Kidney glomerular epithelial cell (primary cell): ENCODE results near the gene SPRR5.

Source experiments
- DNase-seq: peaks from one replicate; lab custom pipeline; 2025; lab: John Stamatoyannopoulos, UW

SPRR5 gene

DNA sequence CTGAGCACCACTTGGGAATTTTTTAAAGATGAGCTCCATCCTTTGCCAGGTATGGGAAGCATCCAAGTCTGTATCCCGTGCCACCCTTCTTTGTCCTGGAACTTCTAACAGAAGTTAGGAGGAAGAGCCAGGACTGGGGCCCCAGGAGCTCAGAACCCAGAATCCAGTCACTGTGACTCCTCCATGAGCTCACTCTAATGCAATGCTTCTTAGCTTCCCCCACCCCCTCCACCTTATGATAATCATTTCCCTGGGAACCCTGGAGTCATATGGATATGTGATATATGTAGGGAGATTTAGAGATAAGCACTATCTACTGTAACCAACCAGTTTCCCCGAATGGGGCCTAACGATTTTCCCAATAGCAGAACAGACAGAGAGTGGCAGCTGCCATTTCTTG lies 758 bp upstream of the SPRR5 start:
- no peak for DNase-seq

DNA sequence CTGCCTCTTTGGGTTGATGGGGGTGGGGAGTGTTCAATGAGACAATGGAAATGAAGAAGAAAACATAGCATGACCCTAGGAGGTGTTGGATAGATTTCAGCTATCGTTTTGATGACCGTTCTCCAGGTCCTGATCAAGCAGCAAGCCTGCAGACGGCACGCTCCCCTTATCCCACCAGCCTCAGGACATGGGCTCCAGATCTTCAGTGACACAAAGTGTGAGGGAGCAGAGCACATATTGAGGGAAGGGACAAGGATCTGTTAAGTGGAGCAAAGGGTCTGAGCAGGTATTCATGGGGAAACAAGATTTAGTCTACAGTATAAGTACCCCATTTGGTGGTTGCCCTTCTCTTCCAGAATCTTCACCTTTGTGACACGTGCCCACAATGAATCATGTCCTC lies 4.7 kb downstream of the SPRR5 start:
- DNase-seq, result no peak

DNA sequence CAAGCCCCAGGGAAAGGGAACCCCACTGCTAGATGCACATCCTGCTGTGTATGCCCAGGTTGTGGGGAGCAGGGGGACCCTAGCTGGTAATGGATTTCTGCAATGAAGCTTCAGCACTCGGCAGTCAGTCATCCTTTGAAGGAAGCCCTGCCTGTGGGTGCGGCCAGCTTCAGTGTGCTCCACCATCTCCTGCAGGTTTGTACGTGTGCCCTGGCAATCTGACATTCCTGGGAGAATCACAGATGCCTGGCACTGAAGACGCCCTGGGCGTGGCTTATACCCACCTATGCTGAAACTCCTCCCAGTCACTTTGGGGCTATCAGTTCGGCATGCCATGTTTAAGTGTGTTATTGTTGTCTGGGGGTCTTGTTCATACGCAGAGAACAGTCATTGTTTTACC lies 6.8 kb downstream of the SPRR5 start:
- no peak for DNase-seq

DNA sequence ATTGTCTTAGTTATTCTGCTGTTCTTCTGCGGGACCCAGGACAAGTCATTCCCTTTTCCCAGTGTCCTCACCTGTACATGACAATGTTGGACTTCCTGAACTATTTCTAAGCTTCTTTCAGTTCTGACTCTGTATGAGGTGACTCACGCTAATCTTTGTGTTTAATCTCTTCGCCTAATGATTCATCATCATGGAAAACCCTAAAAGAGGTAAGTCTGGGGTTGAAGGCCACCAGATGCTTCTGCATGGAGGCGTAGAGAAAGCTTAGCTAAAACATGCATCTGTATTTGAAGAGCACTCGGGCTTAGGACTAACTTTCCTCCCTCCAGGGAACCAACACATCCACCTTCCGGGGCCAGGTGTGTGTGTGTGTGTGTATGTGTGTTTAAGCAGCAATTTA lies 7.4 kb downstream of the SPRR5 start:
- no peak for DNase-seq

DNA sequence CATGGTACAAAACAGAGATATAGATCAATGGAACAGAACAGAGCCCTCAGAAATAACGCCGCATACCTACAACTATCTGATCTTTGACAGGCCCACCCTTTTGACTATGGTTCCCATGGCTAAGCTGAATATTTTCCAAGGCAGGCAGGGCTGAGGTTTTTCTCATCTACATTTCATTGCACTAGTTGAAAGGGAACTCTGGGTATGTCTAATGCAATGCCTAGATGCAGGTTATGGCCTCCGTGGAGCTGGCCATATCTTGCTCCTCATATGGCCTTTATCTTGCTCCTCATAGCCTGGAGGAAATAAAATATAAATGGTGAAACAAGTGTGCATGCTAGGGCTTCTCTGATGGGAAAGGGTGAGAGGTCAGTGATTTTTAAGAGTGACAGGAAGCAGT lies 10.6 kb downstream of the SPRR5 start:
- no peak for DNase-seq

DNA sequence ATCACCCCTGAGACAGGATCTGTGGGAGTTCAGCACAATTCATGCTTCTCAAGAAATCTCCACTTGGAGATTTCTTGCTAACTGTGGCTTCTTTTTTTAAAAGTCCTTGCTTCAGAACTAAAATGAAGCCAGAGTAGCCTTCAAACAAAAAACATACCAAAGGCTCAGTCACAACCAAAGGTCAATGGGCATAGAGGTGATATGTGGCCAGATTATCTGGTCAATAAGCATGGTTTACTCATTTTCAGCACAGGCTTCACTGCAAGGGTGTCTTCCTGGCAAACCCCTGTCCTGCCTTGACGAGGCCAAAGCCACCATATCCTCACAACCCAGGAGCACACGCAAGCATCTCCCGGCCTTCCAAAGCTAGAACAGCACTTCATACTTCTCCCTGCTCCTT lies 12.3 kb downstream of the SPRR5 start:
- no peak for DNase-seq

DNA sequence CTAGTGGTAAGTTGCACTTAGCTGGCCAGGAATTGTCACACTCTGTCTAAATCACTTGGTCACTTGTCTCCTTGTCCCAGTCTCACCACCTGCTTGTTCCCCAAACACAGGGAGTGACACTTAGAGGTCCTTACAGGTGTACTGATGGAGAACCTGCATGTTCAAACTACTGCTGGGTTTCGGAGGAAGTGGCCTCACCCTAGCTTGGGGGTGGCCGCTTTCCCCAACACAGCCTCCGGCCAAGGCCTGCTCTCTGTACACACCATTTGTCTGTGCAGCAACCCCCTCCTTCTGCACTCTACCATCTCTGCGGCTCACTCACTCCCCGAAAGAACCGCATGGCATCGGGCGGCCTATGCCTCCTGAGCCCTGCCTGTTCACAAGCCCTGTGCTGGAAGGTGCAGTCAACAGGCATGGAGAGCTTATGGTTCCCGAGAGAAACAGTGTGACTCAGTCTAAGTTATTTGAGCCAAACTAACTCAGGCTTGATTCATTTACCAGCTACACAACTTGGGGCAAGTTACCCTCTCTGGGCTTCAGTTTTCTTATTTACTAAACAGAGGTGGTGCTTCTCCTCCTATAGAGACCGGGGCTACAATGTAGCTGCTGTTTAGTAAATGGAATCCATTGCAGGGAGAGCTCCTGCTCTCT lies 12.9 kb downstream of the SPRR5 start:
- no peak for DNase-seq

DNA sequence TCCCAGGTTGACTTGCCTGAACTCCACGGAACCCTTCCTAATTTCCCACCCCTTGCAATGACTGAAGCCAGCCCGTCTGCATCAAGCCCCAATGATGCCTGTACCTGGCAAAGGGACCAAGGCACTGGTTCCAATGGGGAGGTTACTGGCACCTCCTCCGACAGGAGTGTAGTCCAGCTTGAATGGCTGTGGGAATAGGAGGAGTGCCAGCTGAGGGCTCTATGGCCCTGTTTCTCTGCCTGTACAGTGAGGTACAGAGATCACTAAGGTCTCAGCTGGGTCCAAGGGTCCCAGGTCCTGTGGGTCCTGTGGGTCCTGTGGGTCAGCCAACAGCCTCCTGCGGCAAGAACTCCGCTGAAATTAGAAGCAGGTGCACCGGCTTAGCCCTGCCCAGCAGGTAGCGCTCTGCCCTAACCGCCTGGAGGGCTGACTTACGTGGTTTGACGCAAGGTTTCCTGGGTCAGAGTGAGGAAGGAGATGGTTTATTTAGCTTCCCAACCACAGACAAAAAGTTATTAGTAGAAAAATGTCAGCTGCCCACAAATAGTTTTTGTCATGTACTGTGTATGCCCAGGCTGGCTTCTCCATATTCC lies 13.5 kb downstream of the SPRR5 start:
- DNase-seq, result no peak

DNA sequence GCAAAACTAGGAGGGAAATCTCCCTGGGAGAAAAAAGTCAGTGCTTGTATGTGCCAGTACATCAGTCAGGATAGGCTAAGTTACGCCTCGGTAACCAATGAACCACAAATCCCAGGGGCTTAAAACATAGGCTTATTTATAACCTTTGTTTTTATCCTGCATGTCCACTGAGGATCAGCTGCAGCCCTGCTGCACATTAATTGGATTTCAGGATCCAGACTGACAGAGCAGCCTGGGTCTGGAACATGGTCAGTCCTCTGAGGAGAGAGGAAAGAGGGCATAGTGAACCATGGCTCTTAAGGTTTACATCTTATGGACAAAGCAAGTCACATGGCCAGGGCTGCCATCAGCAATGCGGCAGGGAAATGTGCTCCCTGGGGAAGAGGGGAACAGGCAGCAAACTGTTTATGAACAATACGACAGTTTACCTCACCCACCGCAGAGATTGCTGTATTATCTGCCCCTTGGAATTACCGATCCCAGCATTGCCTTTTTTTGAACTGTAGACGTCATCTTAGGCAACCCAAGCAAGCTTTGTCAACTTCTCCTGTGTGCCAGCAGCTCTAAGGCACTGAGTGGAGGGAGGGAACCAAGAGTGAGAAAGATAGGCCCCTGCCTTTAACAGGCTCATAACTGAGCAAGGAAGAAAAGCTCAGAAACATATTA lies 14.4 kb downstream of the SPRR5 start:
- DNase-seq, result no peak

DNA sequence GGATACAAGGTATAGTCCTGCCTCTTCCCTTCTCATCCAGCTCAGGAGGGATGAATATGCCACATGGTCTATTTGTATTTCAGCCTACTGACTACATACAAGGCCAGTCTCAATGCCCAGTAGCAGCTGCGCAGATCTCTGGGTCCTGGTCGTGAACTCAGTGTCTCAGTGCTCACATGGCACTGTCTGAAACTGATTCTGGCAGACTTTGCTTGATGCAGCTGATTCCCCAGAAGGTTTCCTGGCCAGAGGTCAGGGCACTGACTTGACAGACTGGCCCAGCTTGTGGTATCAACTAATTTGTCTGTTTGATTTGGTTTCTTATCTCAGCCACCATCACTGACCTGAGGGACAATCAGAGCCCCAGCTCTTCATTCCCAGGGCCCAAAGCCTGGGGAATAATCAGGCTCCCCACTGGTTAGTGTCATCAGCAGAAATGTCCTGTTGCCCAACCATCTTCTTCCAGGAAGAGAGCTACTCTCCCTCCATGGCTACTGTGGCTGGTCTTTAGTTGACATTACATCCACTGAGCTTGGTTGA lies 15.9 kb downstream of the SPRR5 start:
- DNase-seq, result no peak

DNA sequence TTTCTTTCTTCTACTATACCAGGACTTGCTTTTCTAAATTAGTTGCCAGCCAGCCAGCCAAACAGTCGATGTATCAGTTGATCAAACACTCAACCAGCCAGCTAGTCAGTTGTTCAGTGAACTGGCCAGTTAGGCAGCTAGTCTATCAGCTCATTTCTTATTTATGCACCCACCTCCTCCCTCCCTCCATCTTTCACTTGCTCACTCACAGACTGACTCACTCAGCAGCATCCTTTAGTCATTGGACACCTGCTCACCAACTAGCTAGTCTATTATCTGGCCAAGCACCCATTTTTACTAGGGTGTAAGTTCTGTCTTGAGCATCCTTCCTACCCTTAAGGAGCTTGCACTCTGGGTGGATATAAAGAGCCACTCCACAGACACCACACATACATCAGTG lies 17.5 kb downstream of the SPRR5 start:
- no peak for DNase-seq

DNA sequence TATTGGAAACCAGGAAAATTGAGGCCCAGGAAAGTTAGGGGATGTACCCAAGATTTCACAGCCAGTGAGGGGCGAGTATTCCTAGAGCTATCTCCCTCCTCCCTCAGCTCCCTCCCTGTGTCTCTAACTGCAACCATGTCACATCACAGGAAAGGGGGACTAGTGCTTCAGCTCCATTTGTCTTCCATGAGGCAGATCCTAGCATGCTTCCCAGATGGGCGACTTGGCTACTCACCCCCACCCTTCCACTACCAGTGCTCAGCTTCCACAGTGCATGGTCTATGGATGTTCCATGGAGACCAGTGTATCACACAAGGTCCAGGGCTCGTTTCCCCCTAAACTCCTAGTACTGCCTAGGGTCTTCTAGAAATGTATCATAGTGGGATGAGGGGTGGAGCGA lies 18.8 kb downstream of the SPRR5 start:
- DNase-seq, result no peak

DNA sequence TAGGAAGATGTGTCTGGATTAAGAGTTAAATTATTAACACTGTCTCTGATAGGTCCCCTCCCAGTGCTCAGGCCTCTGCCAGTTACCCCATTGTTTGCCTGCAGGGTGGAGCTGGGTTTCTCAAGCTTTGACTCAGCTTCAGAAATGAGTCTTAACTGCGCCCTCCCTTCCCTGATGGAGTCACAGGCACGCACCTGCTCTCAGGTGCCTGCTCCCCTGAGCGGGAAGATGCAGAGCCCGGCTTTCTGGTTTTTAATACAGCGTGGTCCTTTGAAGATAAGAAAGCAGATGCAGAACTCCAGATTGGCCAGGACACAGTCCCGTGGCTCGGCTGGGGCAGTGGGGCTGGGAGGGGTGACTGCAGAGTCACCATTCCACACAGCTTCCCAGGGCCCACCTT lies 20.2 kb downstream of the SPRR5 start:
- DNase-seq, result no peak

DNA sequence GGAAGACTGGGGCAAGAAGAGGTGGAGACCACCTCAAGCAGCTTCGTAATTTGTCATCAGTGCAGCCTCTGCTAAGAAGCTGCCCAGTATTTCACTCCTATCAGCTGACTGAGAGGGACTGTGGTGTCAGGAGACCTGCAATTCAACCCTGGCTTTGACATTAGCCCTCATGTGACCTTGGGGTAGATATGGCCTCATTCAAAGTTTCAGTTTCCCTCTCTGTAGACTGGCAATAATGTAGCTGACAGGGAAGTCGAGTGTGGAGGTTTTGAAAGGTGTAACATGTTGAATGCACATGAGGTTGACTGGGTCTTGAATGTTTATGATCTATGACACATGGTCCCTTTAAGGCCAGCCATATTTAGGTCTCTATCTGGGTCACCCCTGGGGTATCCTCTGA lies 21.2 kb downstream of the SPRR5 start:
- no peak for DNase-seq

DNA sequence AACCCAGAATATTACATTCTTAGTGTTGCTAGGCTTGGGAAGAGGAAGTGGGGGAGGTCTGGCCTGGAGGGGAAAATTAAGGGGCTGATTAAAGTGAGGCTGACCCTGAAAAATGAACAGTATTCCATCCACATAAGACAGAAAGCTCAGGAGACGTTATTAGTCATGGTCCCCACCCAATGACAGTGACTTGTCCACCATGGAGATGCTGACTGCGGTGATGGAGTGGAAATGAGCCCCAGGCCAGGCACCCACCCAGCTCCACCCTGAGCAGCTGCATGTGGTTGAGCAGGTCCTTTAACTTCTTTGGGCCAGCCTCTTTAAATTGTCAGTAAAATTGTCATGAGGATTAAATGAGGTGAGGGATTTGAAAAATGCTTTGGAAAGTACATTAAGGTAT lies 22.0 kb downstream of the SPRR5 start:
- DNase-seq, result no peak

DNA sequence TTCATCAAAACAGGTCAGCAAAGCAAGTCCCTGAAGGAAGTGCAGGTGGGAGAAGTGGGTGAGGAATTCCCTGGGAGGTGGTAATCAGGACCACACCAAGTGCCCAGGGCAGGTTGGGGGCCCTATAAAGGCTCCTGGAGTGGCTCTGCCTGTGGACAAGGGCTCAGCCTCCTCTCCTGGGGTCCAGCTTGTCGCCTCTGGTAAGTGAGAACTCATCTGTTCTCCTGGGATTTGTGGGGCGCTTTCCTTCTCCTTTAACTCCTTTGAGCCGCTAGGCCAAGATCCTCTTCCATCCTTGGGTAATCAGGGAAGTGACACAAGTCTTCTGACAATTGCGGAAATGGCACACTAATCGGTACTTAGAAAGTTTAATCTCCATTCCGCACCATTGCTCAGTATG lies 23.5 kb downstream of the SPRR5 start, which contains the start of gene SPRR4:
SPRR4 (plus strand) TSS at position 154 of the 400 bp plus-strand sequence. CDS start 1,243 bp downstream, outside the sequence.
- no peak for DNase-seq

DNA sequence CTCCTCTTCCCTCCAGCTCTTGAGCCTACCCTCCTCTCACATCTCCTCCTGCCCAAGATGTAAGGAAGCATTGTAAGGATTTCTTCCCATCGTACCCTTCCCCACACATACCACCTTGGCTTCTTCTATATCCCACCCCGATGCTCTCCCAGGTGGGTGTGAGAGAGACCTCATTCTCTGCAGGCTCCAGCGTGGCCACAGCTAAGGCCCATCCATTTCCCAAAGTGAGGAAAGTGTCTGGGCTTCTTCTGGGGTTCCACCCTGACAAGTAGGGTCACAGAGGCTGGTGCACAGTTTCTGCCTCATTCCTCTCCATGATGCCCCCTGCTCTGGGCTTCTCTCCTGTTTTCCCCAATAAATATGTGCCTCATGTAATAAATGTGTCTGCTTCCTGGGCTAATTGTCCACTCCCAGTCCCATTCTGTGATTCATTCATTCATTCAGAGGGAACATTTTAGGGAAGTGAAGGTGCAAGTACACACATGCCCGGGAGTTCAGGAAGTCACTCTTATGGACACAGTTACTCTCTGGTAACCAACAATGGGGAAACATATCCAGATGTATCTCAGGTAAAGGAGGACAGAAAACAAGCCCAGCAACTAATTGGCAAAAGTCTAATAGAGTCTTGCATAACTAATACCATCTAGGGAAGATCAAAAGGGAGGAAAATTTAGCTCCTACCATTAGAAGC lies 25.3 kb downstream of the SPRR5 start:
- DNase-seq, result no peak

DNA sequence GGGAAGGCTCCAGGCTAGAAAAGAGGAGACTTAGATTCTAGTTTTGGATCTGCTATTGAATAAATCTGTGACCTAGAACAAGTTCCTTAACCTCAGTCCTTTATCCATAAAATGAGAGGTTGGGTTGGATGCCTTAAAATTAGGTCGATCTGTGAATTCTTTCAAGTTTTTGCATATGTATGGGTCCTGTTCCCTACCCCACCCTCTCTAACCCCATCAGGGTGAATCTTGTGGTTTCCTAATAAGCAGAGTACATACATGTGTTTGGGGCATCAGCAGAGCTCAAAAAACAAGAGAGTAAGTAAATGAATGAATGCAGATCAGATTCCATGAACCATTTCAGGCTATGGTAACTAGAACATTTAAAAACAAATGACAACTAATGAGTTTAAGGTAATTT lies 29.7 kb downstream of the SPRR5 start:
- DNase-seq, result no peak

DNA sequence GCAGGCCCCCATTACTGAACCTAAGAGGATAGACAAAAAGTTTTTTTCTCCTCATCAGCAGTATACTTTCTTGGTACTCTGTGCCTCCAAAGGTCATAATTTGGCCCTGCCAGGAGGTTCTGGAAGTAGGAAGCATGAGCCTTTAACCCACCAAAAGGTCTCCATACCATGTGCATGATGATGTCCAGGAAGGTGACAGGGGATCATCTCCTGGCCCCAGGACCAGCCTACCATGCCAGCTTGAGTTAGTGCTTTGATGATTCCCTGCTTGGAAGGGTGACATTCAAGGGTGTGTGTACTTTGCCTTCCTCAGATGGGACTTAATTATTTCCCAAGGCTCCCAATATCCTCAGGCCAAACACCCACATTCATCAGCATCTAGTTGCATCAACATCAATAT lies 30.6 kb downstream of the SPRR5 start:
- no peak for DNase-seq

DNA sequence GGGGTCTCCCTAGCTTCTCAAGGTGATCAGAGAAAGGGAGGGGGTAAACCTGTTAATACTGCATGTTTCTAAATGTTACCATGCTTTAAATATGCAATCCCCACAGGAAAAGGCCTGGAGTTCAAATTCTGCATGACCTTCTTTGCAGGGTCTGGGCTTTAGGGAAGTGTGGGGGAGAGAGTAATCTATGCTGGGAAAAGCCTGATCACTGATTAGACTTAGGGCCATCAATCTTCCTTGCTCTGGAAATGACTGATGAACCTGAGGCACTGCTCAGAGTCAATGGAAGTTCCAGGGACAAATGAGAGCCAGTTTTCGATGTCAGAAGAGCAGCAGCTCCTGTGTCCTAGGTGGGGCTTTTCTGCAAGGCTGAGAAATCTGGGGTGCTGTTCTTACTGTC lies 33.7 kb downstream of the SPRR5 start:
- no peak for DNase-seq

DNA sequence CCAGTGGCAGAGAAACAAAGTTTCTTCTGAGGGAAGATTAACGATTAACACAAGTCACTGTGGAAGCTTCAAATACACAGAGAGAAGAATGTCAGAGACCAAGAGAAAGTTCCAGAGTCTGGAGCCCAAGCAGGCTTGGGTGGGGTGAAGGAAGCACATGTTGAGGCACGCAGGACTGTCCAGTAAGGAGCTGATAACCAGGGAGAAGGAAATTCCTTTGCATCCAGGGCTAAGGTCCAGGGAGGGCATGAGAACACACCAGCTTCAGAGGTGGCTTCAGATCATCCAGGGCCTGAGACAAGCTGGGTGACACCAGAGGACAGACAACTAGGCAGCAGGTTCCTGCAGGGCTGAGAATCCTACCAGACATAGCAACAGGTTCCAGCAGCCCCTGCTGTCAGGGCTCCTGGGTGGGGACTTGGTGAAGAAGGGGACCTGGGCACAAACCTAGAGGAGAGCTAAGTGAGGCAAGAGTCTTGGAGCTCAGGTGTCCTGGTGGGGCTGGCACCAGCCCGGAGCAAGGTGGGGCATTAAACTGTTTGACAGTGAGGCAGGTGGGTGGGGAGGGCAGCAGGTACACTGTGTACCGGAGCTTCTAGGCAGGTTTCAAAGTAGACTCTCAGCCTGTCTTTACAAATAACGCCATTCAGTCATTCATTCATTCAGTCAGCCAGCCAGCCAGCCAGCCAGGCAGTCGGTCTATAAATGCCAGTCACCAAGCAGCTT lies 34.3 kb downstream of the SPRR5 start:
- no peak for DNase-seq

DNA sequence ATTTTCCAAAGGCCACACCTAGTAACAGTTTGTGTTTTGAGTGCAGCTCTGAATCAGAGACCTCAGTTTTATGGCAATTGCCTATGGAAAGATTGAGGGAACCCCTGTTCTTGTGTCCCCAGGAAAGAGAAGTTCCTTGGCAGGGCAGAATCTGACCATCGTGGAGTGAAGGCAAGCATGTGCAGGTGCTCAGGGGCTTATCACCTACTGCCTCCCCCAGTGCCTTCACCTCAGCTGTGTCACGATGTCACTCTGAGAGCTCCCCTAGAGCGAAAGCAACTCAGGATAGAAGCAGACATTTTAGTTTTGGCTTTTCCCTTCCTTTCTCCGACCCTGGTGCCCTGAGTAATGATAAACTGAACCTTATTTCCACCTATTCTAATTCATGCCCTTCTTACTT lies 35.1 kb downstream of the SPRR5 start:
- no peak for DNase-seq
